ENCODE measurements around the gene DOCK1. TPM values are rescaled to one million over a fixed set of nuclear protein-coding genes. Genes with fewer than 3 reads are reported as not detected.

DOCK1 gene
- total RNA-seq, 1 donor from 2014 or later: 72.6 TPM

- H3K4me1 Mint-ChIP-seq: peaks cover 1% of the 10 kb centered on the region
- no peak overlapping the region for H3K4me3 ChIP-seq
- H3K4me1 ChIP-seq: no peaks in the 10 kb centered on the region
- no peaks in the 10 kb centered on the region for H3F3A ChIP-seq (ENCODE audit: low read depth)
- no peak for DNase-seq (ENCODE audit: low spot score)
- H3K9ac ChIP-seq: no peak overlapping the region
- no peak overlapping the region for H2AFZ ChIP-seq (replicated peaks)
- no peaks in the 10 kb centered on the region for H4K20me1 ChIP-seq (ENCODE audit: low read depth)
- TF ChIP-seq, protein P1, sequence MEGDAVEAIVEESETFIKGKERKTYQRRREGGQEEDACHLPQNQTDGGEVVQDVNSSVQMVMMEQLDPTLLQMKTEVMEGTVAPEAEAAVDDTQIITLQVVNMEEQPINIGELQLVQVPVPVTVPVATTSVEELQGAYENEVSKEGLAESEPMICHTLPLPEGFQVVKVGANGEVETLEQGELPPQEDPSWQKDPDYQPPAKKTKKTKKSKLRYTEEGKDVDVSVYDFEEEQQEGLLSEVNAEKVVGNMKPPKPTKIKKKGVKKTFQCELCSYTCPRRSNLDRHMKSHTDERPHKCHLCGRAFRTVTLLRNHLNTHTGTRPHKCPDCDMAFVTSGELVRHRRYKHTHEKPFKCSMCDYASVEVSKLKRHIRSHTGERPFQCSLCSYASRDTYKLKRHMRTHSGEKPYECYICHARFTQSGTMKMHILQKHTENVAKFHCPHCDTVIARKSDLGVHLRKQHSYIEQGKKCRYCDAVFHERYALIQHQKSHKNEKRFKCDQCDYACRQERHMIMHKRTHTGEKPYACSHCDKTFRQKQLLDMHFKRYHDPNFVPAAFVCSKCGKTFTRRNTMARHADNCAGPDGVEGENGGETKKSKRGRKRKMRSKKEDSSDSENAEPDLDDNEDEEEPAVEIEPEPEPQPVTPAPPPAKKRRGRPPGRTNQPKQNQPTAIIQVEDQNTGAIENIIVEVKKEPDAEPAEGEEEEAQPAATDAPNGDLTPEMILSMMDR (IDR thresholded peaks at IDR 0.05): no peak
- TF ChIP-seq EZH2phosphoT487 (IDR thresholded peaks at IDR 0.05) (no peak), EZH2 (IDR thresholded peaks at IDR 0.05) (no peak)
- no peaks in the 10 kb centered on the region for H3K27me3 ChIP-seq
- no peak overlapping the region for H3K27ac ChIP-seq
- peaks cover 48% of the 10 kb centered on the region for H3K36me3 Mint-ChIP-seq
- H3K36me3 ChIP-seq: no peaks in the 10 kb centered on the region
- no peak overlapping the region for H3K4me3 Mint-ChIP-seq
- H3K27ac Mint-ChIP-seq: no peak overlapping the region
- peaks cover 7% of the 10 kb centered on the region for H3K9me3 Mint-ChIP-seq
- peaks cover 2% of the 10 kb centered on the region for H3K27me3 Mint-ChIP-seq (ENCODE audit: insufficient read depth, low read depth)
- no peaks in the 10 kb centered on the region for H3K9me3 ChIP-seq (ENCODE audit: low read depth)
- H3K4me2 ChIP-seq: no peak overlapping the region
- no peaks in the 10 kb centered on the region for H3K79me2 ChIP-seq (ENCODE audit: low read depth)
These were observed 542.0 kb downstream of the DOCK1 start for GRCh38 chr10:127447197-127447596.

- Histone ChIP-seq H3K9me3 (ENCODE audit: low read depth) (no peaks in the 10 kb centered on the region), H2AFZ (replicated peaks) (no peak overlapping the region), H3K4me2 (no peak overlapping the region), H3K79me2 (ENCODE audit: low read depth) (no peaks in the 10 kb centered on the region), H3K27me3 (no peaks in the 10 kb centered on the region), H3K4me3 (no peak overlapping the region), H3K36me3 (no peaks in the 10 kb centered on the region), H3K9ac (no peak overlapping the region), H3K4me1 (no peaks in the 10 kb centered on the region), H4K20me1 (ENCODE audit: low read depth) (no peaks in the 10 kb centered on the region), H3K27ac (no peak overlapping the region), H3F3A (ENCODE audit: low read depth) (no peaks in the 10 kb centered on the region)
- Mint-ChIP-seq H3K9me3 (no peaks in the 10 kb centered on the region), H3K4me1 (no peaks in the 10 kb centered on the region), H3K27ac (no peak overlapping the region), H3K4me3 (no peak overlapping the region), H3K27me3 (ENCODE audit: insufficient read depth, low read depth) (peaks cover 2% of the 10 kb centered on the region), H3K36me3 (peaks cover 33% of the 10 kb centered on the region)
- DNase-seq (ENCODE audit: low spot score): no peak
- no peak for TF ChIP-seq EZH2phosphoT487 (IDR thresholded peaks at IDR 0.05)
- no peak for TF ChIP-seq EZH2 (IDR thresholded peaks at IDR 0.05)
- TF ChIP-seq, protein P1 (IDR thresholded peaks at IDR 0.05): no peak
These were observed 544.3 kb downstream of the DOCK1 start for GRCh38 chr10:127449490-127449889.

GRCh38 chr10:127450644-127451043 is 545.4 kb downstream of the DOCK1 start:
- Histone ChIP-seq H4K20me1 (ENCODE audit: low read depth) (no peaks in the 10 kb centered on the region), H3K4me2 (no peak overlapping the region), H2AFZ (replicated peaks) (no peak overlapping the region), H3K79me2 (ENCODE audit: low read depth) (no peaks in the 10 kb centered on the region), H3K27me3 (no peaks in the 10 kb centered on the region), H3K9ac (no peak overlapping the region), H3K9me3 (ENCODE audit: low read depth) (no peaks in the 10 kb centered on the region), H3K4me3 (no peak overlapping the region), H3K4me1 (no peaks in the 10 kb centered on the region), H3K27ac (no peak overlapping the region), H3K36me3 (no peaks in the 10 kb centered on the region), H3F3A (ENCODE audit: low read depth) (no peaks in the 10 kb centered on the region)
- TF ChIP-seq EZH2phosphoT487 (IDR thresholded peaks at IDR 0.05) (no peak), EZH2 (IDR thresholded peaks at IDR 0.05) (no peak)
- TF ChIP-seq, protein P1 (IDR thresholded peaks at IDR 0.05): no peak
- H3K9me3 Mint-ChIP-seq: no peaks in the 10 kb centered on the region
- DNase-seq (ENCODE audit: low spot score): no peak
- no peak overlapping the region for H3K4me3 Mint-ChIP-seq
- no peaks in the 10 kb centered on the region for H3K4me1 Mint-ChIP-seq
- H3K27ac Mint-ChIP-seq: no peak overlapping the region
- H3K36me3 Mint-ChIP-seq: peaks cover 26% of the 10 kb centered on the region
- peaks cover 2% of the 10 kb centered on the region for H3K27me3 Mint-ChIP-seq (ENCODE audit: insufficient read depth, low read depth)
